Measurements from ENCODE around the gene PCDH9.

PCDH9 gene

GRCh38 chr13:67224148-67224846 lies 5.8 kb downstream of the PCDH9 start:
- peak; percentile 79 for DNase-seq (ENCODE audit: low read depth)

GRCh38 chr13:67223742-67224141 lies 6.4 kb downstream of the PCDH9 start:
- DNase-seq (ENCODE audit: low read depth) = no peak

- DNase-seq (ENCODE audit: low read depth) = peak; percentile 31
Measured at GRCh38 chr13:67223024-67223423, 7.1 kb downstream of the PCDH9 start.

DNA sequence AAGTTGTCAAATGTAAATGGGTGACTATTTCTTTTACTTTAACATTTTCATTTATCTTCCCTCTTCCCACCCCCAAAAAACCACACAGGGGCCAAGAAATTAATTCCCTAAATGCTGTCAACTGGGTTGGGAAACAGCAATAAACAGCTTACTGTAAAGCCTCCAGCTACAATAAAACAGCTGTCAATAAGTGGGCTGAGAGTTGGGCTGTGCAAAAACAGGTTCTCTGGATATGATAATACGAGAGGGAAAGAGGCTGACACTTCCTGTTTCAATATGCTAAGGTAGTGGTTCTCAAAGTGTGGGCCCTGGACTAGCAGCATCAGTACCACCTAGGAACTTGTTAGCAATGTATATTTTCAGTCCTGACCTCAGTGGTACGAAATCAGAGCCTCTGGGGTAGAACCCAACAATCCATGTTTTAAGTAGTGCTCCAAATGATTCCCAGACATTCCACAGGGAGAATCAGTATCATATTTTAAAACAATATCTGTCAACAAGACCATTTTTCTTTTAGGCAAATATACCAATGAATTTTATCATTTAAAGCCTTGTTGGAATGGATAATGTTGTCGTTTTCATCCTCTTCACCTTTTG lies 8.4 kb downstream of the PCDH9 start:
- no peak for DNase-seq (ENCODE audit: low read depth)

- no peak for DNase-seq (ENCODE audit: low read depth)
Measured at GRCh38 chr13:67219113-67219512, 11.0 kb downstream of the PCDH9 start.

DNA sequence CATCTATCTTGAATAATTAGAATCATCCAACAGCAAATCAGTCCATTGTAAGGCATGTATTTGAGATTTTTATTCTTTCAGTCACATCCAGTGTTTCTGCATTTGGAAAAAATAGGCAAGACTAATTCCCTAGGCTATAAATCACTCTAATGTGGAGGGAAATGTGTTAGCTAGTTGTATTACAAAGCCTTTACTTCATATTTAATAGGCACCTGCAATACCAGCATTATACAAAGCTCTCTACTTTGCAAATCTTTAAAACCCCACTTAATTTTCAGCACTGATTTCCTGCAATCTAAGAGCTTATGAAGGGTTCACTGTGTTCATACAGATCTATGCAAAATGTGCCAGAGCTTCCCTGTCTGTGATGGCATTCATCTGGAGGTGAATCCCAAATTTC lies 12.3 kb downstream of the PCDH9 start:
- DNase-seq (ENCODE audit: low read depth) = no peak

- no peak for DNase-seq (ENCODE audit: low read depth)
Measured at GRCh38 chr13:67216864-67217263, 13.3 kb downstream of the PCDH9 start.

- DNase-seq (ENCODE audit: low read depth) = no peak
Measured at GRCh38 chr13:67210208-67210607, 19.9 kb downstream of the PCDH9 start.

- no peak for DNase-seq (ENCODE audit: low read depth)
Measured at GRCh38 chr13:67208552-67208951, 21.6 kb downstream of the PCDH9 start.

DNA sequence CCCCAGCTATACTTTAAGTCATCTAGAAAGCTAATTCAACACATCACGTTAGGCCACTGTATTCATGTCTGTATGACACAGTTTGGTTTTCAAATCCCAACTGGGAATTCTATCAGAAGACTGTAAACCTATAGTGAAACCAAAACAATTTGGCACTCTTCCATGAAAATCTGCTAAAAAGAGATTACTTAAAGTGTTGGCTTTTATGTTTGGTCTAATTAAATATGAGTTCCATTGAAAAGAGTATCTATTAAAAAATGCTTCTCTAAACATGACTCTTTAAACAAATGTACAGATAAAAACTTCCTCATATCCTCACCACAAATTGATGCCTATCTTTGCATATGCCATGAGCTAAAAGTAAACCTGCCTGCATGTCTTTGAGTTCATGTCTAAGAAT lies 25.4 kb downstream of the PCDH9 start:
- no peak for DNase-seq (ENCODE audit: low read depth)

DNA sequence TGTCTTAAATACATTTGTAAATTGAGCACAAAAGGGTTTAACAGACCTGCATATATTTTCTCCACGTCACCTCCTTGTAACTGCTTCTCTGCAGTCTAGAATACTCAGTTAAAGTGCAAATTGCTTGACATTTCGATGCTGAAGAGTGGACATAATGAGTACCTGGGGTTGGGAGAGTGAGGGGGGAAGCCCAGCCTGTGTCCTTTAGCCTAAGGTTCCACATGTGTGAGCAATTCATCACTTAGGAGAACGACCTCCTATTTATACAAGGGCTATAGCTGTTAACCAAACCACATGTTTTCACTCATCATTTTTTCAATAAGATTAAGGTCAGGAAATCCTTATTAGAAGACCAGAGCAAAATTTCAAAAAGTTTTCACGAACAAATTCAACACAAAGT lies 29.5 kb downstream of the PCDH9 start:
- no peak for DNase-seq (ENCODE audit: low read depth)

DNA sequence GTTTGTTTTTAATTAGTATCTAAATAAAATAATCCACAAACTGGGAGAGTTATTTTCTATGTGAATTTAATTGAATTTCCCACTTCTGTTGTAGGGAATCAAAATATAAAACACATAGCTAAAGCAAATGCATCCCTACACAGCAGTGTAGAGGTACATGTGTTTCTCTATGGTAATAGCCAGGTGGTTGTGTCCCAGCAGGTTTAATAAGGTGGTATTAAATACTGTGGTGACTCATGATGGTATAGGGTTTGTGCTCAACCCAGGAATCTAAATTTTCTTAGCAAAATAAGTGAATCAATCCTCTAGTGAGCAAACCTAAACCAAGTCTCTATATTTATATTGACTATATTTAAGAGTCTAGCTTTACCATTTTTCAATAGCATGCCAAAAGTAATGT lies 30.0 kb downstream of the PCDH9 start:
- no peak for DNase-seq (ENCODE audit: low read depth)

DNA sequence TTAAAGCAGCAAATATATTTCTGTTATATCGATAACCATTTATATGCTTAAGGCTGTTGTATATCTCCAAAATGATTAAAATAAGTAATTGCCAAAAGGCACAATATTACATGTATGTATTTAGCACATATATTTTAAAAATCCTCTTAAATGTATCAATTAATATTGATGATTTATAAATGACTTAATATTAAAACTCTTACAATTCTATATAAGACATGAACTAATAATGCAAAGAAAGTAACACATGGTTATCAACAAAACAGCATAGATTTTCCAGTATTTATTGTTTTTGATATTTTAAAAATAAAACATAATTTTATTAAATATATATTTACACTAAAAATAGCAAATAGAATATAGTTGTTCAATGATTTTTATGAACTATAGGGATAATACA lies 32.4 kb downstream of the PCDH9 start:
- no peak for DNase-seq (ENCODE audit: low read depth)

- DNase-seq (ENCODE audit: low read depth) = no peak
Measured at GRCh38 chr13:67193979-67194378, 36.2 kb downstream of the PCDH9 start.

DNA sequence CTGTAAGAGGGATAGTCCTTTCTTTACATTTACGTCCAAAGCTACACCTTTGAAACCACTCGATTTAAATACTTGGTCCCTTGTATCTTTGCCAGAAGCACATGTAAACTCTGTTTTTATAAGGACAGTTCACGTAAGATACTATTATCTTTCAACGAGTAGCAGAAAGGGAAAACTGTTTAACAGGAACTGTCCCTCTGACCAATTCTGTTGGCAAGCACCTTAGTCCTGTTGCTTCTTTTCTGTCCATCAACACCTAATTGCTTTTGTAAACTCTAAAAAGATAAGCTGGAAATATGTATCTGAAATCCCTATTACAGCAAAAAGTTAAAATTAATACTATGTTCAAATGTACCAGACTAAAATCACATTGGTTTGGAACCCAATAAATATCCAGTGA lies 37.4 kb downstream of the PCDH9 start:
- DNase-seq (ENCODE audit: low read depth) = no peak

- no peak for DNase-seq (ENCODE audit: low read depth)
Measured at GRCh38 chr13:67186995-67187569, 43.1 kb downstream of the PCDH9 start.

- DNase-seq (ENCODE audit: low read depth) = no peak
Measured at GRCh38 chr13:67184247-67184646, 45.9 kb downstream of the PCDH9 start.

DNA sequence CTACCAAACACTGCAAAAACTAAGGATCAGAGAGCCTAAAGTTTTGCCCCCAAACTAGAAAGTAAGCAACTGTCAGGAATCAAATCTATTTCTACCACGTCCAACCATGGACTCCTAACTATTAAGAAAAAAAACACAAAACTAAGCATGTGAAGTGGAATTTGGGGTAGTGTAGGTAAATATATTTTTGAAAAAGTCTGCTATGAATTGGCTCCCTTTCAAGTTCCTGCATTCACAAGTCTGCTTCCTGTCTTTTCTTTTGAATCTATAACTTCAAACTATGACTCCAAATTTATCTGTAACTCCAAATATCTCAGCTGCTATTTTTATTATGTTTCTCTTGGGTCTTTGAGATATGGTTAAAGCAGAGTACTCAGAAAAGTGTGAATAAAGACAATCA lies 47.0 kb downstream of the PCDH9 start:
- no peak for DNase-seq (ENCODE audit: low read depth)

DNA sequence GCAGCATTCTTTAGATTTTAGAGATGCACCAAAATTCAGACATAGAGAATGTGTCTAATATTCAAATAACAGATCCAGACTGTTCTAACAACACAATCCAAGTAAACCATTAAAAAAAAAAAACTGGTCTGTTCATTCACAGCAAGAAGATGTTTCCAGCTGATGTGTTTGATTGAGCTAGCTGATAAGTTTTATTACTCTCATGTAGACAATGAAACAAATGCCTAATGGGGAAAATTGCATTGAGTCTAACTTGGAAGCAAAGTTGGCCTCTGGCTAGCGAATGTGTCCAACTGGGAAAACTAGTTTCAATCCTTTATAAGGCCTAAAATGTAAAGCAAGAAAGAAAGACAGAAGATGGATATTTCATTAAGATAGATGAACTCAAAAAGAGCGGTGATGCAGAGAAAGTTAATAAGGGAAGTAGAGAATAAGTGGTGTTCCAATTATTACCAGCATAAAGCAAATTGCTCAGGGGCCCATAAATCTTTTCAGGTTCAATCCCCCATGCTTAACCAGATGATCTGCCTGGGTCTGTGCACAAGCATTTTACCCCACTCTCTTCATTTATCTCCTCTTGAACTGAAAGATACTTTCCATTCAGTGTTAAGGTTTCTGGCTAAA lies 54.2 kb downstream of the PCDH9 start:
- no peak for DNase-seq (ENCODE audit: low read depth)

- DNase-seq (ENCODE audit: low read depth) = no peak
Measured at GRCh38 chr13:67168384-67168783, 61.8 kb downstream of the PCDH9 start.

DNA sequence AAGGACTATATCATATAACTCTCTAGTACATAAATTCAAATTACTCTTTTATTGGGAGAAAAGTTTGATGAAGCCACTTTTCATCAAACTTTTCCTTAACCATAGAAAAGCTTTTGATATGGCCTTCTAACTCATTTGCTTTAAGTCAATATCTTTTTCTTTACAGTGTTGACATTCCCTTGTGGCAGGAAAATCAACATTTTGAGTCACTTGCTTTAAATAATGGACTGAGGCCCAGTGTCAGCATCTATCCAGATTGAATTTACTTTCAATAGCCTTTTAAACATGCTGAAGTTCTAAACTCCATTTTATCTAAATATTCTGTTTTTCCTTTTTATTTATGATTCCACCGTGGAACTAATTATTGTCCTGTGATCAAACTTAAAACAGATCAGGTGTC lies 62.7 kb downstream of the PCDH9 start:
- DNase-seq (ENCODE audit: low read depth) = no peak

GRCh38 chr13:67161176-67161575 lies 69.0 kb downstream of the PCDH9 start:
- DNase-seq (ENCODE audit: low read depth) = no peak

- no peak for DNase-seq (ENCODE audit: low read depth)
Measured at GRCh38 chr13:67158903-67159302, 71.2 kb downstream of the PCDH9 start.

- no peak for DNase-seq (ENCODE audit: low read depth)
Measured at GRCh38 chr13:67156723-67157060, 73.4 kb downstream of the PCDH9 start.

All from fibroblast of gingiva (primary cell).